EL (cell line): Measurements from ENCODE around the gene SPATA2L.

ENCODE experiments used
- DNase-seq: peaks from one replicate; pipeline ENCODE4 v3.0.0-alpha.2; 2016

The SPATA2L gene

DNA sequence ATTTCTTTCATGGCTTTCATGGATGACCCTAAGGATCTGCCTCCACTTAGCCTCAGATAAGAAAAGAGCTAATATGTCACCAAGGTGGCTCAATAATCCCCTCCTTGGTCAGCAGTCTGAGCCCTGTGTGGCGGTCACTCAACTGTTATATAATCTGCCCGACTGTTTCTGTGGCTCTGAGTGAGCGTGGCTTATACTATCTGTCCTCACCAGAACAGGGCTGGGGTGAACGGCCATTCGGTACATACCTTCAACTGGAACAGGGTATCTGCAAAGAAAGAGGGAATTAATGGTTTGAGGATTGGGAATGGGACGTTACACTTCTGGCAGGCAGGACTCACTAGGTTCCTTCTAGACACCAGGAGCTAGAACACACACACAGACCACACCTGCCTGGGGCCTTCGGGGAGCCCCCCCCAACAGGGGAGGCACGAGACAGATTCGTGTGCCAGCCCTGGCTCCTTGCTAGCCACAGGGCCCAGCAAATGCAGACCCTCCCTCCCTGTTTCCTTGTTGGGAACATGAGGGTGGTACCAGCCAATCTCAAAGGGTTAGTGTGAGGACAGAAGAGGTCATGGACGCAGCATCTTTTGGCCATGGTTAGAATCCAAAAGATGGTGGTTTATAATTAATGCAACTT is 47.7 kb downstream of the SPATA2L start:
- no peak for DNase-seq

DNA sequence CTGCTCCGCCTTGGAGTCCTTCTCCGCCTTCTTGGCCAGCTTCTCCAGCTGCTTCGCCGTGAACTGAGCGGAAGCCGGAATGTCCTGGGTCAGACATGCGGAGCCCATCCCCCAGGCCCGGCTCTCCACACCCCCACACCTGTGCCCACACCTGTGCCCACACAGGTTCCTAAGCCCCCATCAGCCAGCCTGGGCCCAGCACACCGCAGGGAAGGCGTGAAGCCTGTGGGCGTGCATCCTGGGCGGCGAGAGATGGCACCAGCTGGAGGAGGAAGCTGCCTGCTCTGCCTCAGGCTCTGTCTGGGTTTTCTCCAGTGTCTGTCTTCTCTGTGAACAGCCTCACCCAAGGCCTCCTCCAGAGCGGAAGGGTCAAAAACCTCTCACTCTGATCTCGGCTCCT is 49.9 kb downstream of the SPATA2L start:
- DNase-seq: no peak

DNA sequence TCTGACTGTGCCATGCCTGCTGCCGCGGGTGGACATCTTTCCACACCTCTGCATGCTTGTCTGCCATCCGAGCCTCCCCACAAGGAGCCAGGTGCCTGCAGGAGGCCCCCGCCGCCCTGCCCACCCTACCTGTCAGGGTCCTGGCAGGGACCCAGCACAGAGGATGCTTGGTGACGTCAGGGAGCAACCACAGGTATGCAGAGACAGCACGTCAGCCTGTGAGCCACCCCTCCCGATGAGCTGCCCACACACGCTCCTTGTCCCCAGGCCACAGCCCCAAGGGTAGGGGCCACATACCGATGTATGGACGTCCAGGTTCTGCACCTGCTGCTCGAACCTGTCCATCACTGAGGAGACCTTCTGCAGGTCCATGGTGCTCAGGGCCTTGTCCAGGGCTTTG is 54.6 kb downstream of the SPATA2L start:
- no peak for DNase-seq
